Fibroblast of pulmonary artery (primary cell): Measurements from ENCODE around the gene PRKAG2.

Experiments
- DNase-seq: peaks from one replicate; pipeline ENCODE4 v3.0.0-alpha.2; 2010; ENCODE audit warnings: low read depth
- H3K4me3 ChIP-seq: replicated peaks from 2 replicates; pipeline ENCODE4 v1.5.1; 2011; ENCODE audit warnings: low read depth, mild to moderate bottlenecking, control low read depth, low read length, moderate library complexity
- TF ChIP-seq, protein P1 (sequence below): IDR thresholded peaks from 2 replicates; pipeline ENCODE4 v1.5.1; 2011; ENCODE audit warnings: mild to moderate bottlenecking, control low read depth, low read length, inconsistent platforms; ENCODE audit errors: missing control alignments

The PRKAG2 gene

DNA sequence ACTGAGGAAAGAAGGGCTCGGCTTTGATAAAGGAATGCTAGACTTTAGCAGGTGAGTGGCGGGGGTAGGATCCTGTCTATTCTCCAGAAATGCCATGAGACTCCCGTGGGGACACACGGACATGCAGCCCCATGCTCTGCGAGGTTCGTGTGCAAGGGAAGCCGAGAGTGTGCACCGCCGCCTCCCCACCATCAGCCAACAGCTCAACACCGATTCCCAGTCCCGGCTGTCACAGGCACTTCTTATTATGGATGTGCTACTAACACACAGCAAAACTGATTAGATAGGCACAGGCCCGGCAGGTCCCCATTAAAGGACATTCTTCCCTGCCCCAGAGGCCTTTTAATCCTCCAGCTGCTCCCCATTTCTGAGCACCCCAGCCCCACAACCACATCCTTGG is 154.4 kb downstream of the PRKAG2 start:
- H3K4me3 ChIP-seq: no peak overlapping the region
- TF ChIP-seq, protein P1, sequence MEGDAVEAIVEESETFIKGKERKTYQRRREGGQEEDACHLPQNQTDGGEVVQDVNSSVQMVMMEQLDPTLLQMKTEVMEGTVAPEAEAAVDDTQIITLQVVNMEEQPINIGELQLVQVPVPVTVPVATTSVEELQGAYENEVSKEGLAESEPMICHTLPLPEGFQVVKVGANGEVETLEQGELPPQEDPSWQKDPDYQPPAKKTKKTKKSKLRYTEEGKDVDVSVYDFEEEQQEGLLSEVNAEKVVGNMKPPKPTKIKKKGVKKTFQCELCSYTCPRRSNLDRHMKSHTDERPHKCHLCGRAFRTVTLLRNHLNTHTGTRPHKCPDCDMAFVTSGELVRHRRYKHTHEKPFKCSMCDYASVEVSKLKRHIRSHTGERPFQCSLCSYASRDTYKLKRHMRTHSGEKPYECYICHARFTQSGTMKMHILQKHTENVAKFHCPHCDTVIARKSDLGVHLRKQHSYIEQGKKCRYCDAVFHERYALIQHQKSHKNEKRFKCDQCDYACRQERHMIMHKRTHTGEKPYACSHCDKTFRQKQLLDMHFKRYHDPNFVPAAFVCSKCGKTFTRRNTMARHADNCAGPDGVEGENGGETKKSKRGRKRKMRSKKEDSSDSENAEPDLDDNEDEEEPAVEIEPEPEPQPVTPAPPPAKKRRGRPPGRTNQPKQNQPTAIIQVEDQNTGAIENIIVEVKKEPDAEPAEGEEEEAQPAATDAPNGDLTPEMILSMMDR: no peak
- DNase-seq: no peak

DNA sequence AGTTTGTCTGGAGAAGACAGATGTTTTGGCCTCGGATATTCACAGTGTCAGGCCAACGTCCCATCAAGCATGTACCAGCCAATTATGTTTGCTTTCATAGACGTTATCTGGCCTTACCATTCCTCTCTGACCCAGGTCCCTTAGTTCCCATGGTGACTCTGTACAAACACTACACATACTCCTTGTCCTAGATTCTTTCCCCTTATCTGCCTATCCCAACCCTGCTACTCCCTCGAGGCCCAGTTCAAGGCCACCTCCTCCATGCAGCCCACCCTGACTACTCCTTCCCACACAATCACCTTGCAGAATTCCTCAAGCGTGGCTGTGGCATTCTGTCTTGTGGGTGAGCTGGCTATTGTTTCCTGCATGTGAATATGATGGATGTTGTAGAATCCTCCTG is 155.2 kb downstream of the PRKAG2 start:
- TF ChIP-seq, protein P1: no peak
- no peak overlapping the region for H3K4me3 ChIP-seq
- DNase-seq: no peak

DNA sequence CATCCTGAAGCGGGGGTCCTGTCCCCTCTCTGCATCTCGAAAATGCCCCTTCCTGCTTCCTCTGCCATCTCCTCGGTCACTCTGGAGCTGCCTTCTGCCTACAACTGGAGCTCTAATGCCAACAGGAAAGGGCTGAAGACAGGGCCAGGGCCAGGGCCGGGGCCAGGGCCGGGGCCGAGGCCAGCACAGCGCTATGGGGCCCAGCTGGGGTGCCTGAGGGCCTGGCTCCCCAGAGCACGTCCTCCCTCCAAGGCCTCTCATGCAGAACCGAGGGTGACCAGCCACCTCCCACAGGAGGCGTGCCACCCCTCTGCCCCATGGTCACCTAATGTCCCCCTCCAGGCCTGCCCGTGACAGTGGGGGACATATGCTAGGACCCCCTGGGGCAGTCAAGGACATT is 155.7 kb downstream of the PRKAG2 start:
- TF ChIP-seq, protein P1: no peak
- no peak overlapping the region for H3K4me3 ChIP-seq
- DNase-seq: no peak

GRCh38 chr7:151720280-151720679 is 156.6 kb downstream of the PRKAG2 start:
- TF ChIP-seq, protein P1: no peak
- H3K4me3 ChIP-seq: no peak overlapping the region
- DNase-seq: no peak

DNA sequence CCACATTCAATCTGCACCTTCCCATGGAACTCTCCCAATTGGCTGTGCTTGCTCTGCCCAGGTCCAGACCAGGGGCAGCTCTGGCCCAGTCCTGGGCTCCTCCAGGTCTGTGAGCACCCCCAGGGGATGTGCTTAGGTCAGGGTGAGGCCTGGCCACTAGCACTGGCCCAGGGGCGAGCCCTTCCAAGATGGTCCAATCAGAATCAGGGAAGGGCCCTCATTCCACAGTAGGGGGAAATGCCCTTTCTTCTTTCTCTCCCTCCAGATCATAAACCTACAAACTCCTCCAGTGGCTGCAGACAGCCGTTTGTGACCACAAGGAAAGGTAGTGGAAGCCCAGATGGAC is 157.0 kb downstream of the PRKAG2 start:
- H3K4me3 ChIP-seq: no peak overlapping the region
- DNase-seq: no peak
- TF ChIP-seq, protein P1: no peak

GRCh38 chr7:151719031-151719896 is 157.7 kb downstream of the PRKAG2 start:
- TF ChIP-seq, protein P1: no peak

DNA sequence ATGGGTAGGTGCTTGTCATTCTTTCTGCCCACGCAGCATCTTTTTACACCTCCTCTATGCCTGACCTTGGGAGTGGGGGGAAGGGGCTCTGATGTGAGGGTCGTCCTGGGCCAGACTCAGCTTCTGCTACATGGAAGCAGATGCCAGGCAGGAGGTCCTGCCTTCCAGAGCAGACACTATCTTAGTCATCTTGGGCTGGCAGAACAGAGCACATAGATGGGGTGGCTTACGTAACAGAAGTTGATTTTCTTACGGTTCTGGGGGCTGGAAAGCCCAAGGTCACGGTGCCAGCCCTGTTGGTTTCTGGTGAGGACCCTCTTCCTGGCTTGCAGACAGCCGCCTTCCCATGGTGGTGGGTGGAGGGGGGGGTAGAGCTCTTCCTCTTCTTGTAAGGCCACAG is 159.0 kb downstream of the PRKAG2 start:
- no peak for DNase-seq
- no peak overlapping the region for H3K4me3 ChIP-seq
- TF ChIP-seq, protein P1: no peak

More at GRCh38 chr7:151719031-151719896, 157.7 kb downstream of the PRKAG2 start:
- no peak overlapping the region for H3K4me3 ChIP-seq
- no peak for DNase-seq
